Myocyte (in vitro differentiated cells): ENCODE data around the gene GSK3B. TPM values are rescaled to one million over a fixed set of nuclear protein-coding genes. Genes with fewer than 3 reads are reported as not detected.
A peak's percentile ranks its signal among the peaks of the same experiment; 100 is the strongest.

Experiments used
- DNase-seq: peaks from one replicate; pipeline ENCODE4 v3.0.0-alpha.2; 2012; ENCODE audit warnings: low read depth
- total RNA-seq: library from RNA; depleted of rRNA; stranded (reverse); fragments of >200 nt; gene quantifications from 2 replicates; pipeline ENCODE4 v1.2.3, GENCODE V29; 2014

The GSK3B gene
- total RNA-seq, 1 donor from 2014 or later = 68.4 TPM

- DNase-seq = no peak
These were observed 4.5 kb upstream of the GSK3B start for GRCh38 chr3:120098710-120099109.

GRCh38 chr3:120095979-120096426 lies 1.8 kb upstream of the GSK3B start:
- no peak for DNase-seq

GRCh38 chr3:120095226-120095978 lies 1.2 kb upstream of the GSK3B start:
- peak; percentile 93 for DNase-seq

- DNase-seq = peak; percentile 100
These were observed 554 bp upstream of the GSK3B start for GRCh38 chr3:120094776-120095225.

- DNase-seq = peak; percentile 89
These were observed 932 bp downstream of the GSK3B start for GRCh38 chr3:120093119-120093910.

- peak; percentile 8 for DNase-seq
These were observed 1.8 kb downstream of the GSK3B start for GRCh38 chr3:120092474-120092873.

- DNase-seq = peak; percentile 16
These were observed 3.8 kb downstream of the GSK3B start for GRCh38 chr3:120090422-120090821.

GRCh38 chr3:120089089-120089488 lies 5.2 kb downstream of the GSK3B start:
- no peak for DNase-seq

GRCh38 chr3:120088622-120089021 lies 5.6 kb downstream of the GSK3B start:
- DNase-seq = no peak

- DNase-seq = no peak
These were observed 12.5 kb downstream of the GSK3B start for GRCh38 chr3:120081719-120082118.

- no peak for DNase-seq
These were observed 13.4 kb downstream of the GSK3B start for GRCh38 chr3:120080836-120081235.

GRCh38 chr3:120077731-120078130 lies 16.5 kb downstream of the GSK3B start:
- DNase-seq = no peak

GRCh38 chr3:120072867-120073525 lies 21.3 kb downstream of the GSK3B start:
- no peak for DNase-seq

- DNase-seq = no peak
These were observed 23.0 kb downstream of the GSK3B start for GRCh38 chr3:120071259-120071658.

- no peak for DNase-seq
These were observed 23.8 kb downstream of the GSK3B start for GRCh38 chr3:120070263-120070981.

- DNase-seq = no peak
These were observed 27.2 kb downstream of the GSK3B start for GRCh38 chr3:120067083-120067482.

GRCh38 chr3:120066634-120067033 lies 27.6 kb downstream of the GSK3B start:
- DNase-seq = no peak

- no peak for DNase-seq
These were observed 29.6 kb downstream of the GSK3B start for GRCh38 chr3:120064641-120065040.

GRCh38 chr3:120062474-120062873 lies 31.8 kb downstream of the GSK3B start:
- peak; percentile 18 for DNase-seq

- no peak for DNase-seq
These were observed 35.0 kb downstream of the GSK3B start for GRCh38 chr3:120059081-120059864.
